HEK293 (cell line): Measurements from ENCODE around the gene FMNL1.

ENCODE experiments used
- CTCF ChIA-PET: fragments of 350-600 bp; formaldehyde crosslinking; extraction: SDS; loops from one replicate; lab custom pipeline; 2021; ENCODE audit warnings: antibody characterized with exemption; lab: Yijun Ruan, JAX
- POLR2A ChIA-PET: fragments of 300-600 bp; formaldehyde crosslinking; extraction: SDS; loops from one replicate; lab custom pipeline; 2020; ENCODE audit warnings: antibody characterized with exemption, inconsistent platforms; lab: Yijun Ruan, JAX
- H3K27ac ChIP-seq: fragments of 200-500 bp; sonication (Bioruptor generic); 2 replicates; pipeline ENCODE4 v1.5.1; 2014; ENCODE audit warnings: low read depth, low read length, control low read depth, inconsistent platforms; ENCODE audit errors: extremely low read depth
- H3K36me3 ChIP-seq, 2 experiments: fragments of 200-500 bp in 1 of 2; sonication (Bioruptor generic) in 1 of 2; 1 replicate in 1 of 2; 2 replicates in 1 of 2; pipeline ENCODE4 v1.5.1; 2014 to 2017; ENCODE audit warnings: inconsistent platforms in 2 of 2, low read length in 2 of 2; ENCODE audit not compliant: control insufficient read depth in 2 of 2, insufficient read depth in 1 of 2
- H3K4me1 ChIP-seq: fragments of 200-500 bp; sonication (Bioruptor generic); 2 replicates; pipeline ENCODE4 v1.5.1; 2014; ENCODE audit warnings: mild to moderate bottlenecking, low read length, inconsistent platforms; ENCODE audit not compliant: control insufficient read depth, insufficient read depth
- H3K4me3 ChIP-seq: 2 replicates; pipeline ENCODE4 v1.5.1; 2011; ENCODE audit warnings: low read depth, mild to moderate bottlenecking, control low read depth, low read length, moderate library complexity
- H3K9me3 ChIP-seq: fragments of 200-500 bp; sonication (Bioruptor generic); 2 replicates; pipeline ENCODE4 v1.5.1; 2014; ENCODE audit warnings: low read depth, low read length, inconsistent platforms; ENCODE audit not compliant: control insufficient read depth, insufficient read depth
- GLIS1 ChIP-seq: fragments of 450-650 bp; formaldehyde crosslinking; IDR thresholded peaks from 2 replicates; pipeline ENCODE4 v1.5.1; 2016; ENCODE audit warnings: missing biosample characterization, missing genetic modification characterization
- GLIS2 ChIP-seq: fragments of 450-650 bp; formaldehyde crosslinking; IDR thresholded peaks from 2 replicates; pipeline ENCODE4 v1.5.1; 2016; ENCODE audit warnings: missing biosample characterization, missing genetic modification characterization
- KLF10 ChIP-seq: fragments of 450-650 bp; IDR thresholded peaks from 2 replicates; pipeline ENCODE4 v1.5.1; 2018; ENCODE audit warnings: missing biosample characterization, mild to moderate bottlenecking, missing genetic modification characterization
- OSR2 ChIP-seq: fragments of 450-650 bp; formaldehyde crosslinking; IDR thresholded peaks from 2 replicates; pipeline ENCODE4 v1.5.1; 2016; ENCODE audit warnings: missing biosample characterization, missing genetic modification characterization
- SP3 ChIP-seq: fragments of 450-650 bp; formaldehyde crosslinking; IDR thresholded peaks from 2 replicates; pipeline ENCODE4 v1.5.1; 2016; ENCODE audit warnings: missing biosample characterization, missing genetic modification characterization
- ZNF138 ChIP-seq: fragments of 450-650 bp; formaldehyde crosslinking; IDR thresholded peaks from 2 replicates; pipeline ENCODE4 v1.5.1; 2016; ENCODE audit warnings: missing biosample characterization, missing genetic modification characterization, borderline replicate concordance
- ZNF155 ChIP-seq: fragments of 450-650 bp; formaldehyde crosslinking; IDR thresholded peaks from 2 replicates; pipeline ENCODE4 v1.5.1; 2016; ENCODE audit warnings: missing biosample characterization, missing genetic modification characterization
- ZNF16 ChIP-seq: fragments of 450-650 bp; formaldehyde crosslinking; IDR thresholded peaks from 2 replicates; pipeline ENCODE4 v1.5.1; 2016; ENCODE audit warnings: low read depth, missing biosample characterization, missing genetic modification characterization
- ZNF221 ChIP-seq: fragments of 450-650 bp; formaldehyde crosslinking; IDR thresholded peaks from 2 replicates; pipeline ENCODE4 v1.5.1; 2017; ENCODE audit warnings: missing biosample characterization, missing genetic modification characterization, borderline replicate concordance
- ZNF302 ChIP-seq: fragments of 450-650 bp; formaldehyde crosslinking; IDR thresholded peaks from 2 replicates; pipeline ENCODE4 v1.5.1; 2016; ENCODE audit warnings: missing biosample characterization, missing genetic modification characterization, low read depth
- ZNF311 ChIP-seq: fragments of 450-650 bp; formaldehyde crosslinking; IDR thresholded peaks from 2 replicates; pipeline ENCODE4 v1.5.1; 2017; ENCODE audit warnings: missing biosample characterization, missing genetic modification characterization, borderline replicate concordance
- ZNF341 ChIP-seq: fragments of 450-650 bp; formaldehyde crosslinking; IDR thresholded peaks from 2 replicates; pipeline ENCODE4; 2016; ENCODE audit warnings: low read depth, missing biosample characterization, missing genetic modification characterization
- ZNF404 ChIP-seq: fragments of 450-650 bp; formaldehyde crosslinking; IDR thresholded peaks from 2 replicates; pipeline ENCODE4 v1.5.1; 2017; ENCODE audit warnings: missing biosample characterization, missing genetic modification characterization
- ZNF473 ChIP-seq: fragments of 450-650 bp; formaldehyde crosslinking; IDR thresholded peaks from 2 replicates; pipeline ENCODE4 v1.5.1; 2017; ENCODE audit warnings: missing biosample characterization, missing genetic modification characterization
- ZNF48 ChIP-seq: fragments of 450-650 bp; formaldehyde crosslinking; IDR thresholded peaks from 2 replicates; pipeline ENCODE4 v1.5.1; 2016; ENCODE audit warnings: missing biosample characterization, missing genetic modification characterization
- ZNF530 ChIP-seq: fragments of 450-650 bp; formaldehyde crosslinking; IDR thresholded peaks from 2 replicates; pipeline ENCODE4 v1.5.1; 2016; ENCODE audit warnings: low read depth, missing biosample characterization, missing genetic modification characterization
- ZNF561 ChIP-seq: fragments of 450-650 bp; IDR thresholded peaks from 2 replicates; pipeline ENCODE4 v1.5.1; 2018; ENCODE audit warnings: missing biosample characterization, missing genetic modification characterization, borderline replicate concordance
- ZNF626 ChIP-seq: fragments of 450-650 bp; sonication (Bioruptor Pico); formaldehyde crosslinking; IDR thresholded peaks from 2 replicates; pipeline ENCODE4 v1.5.1; 2018; ENCODE audit warnings: missing biosample characterization, missing genetic modification characterization, inconsistent platforms
- ZNF629 ChIP-seq: fragments of 450-650 bp; formaldehyde crosslinking; IDR thresholded peaks from 2 replicates; pipeline ENCODE4 v1.5.1; 2017; ENCODE audit warnings: missing biosample characterization, missing genetic modification characterization
- ZNF658 ChIP-seq: fragments of 450-650 bp; formaldehyde crosslinking; IDR thresholded peaks from 2 replicates; pipeline ENCODE4; 2016; ENCODE audit warnings: missing biosample characterization, missing genetic modification characterization
- ZNF701 ChIP-seq: fragments of 450-650 bp; formaldehyde crosslinking; IDR thresholded peaks from 2 replicates; pipeline ENCODE4 v1.5.1; 2016; ENCODE audit warnings: missing biosample characterization, missing genetic modification characterization
- ZNF776 ChIP-seq: fragments of 450-650 bp; formaldehyde crosslinking; IDR thresholded peaks from 2 replicates; pipeline ENCODE4 v1.5.0; 2017; ENCODE audit warnings: missing biosample characterization, missing genetic modification characterization, borderline replicate concordance
- ZNF843 ChIP-seq: fragments of 450-650 bp; formaldehyde crosslinking; IDR thresholded peaks from 2 replicates; pipeline ENCODE4 v1.5.1; 2016; ENCODE audit warnings: missing biosample characterization, missing genetic modification characterization
- TF ChIP-seq, protein P1 (sequence below): fragments of 450-650 bp; formaldehyde crosslinking; optimal IDR thresholded peaks from 2 replicates; pipeline ENCODE3; 2016; ENCODE audit warnings: missing biosample characterization, mild to moderate bottlenecking, missing genetic modification characterization
- TF ChIP-seq, protein P2 (sequence below): fragments of 450-650 bp; formaldehyde crosslinking; IDR thresholded peaks from 2 replicates; pipeline ENCODE4 v1.5.1; 2017; ENCODE audit warnings: missing biosample characterization, missing genetic modification characterization

The FMNL1 gene

GRCh38 chr17:45271603-45272002, 49.9 kb downstream of the FMNL1 start:
- peaks cover 25 to 67% of the 10 kb centered on the region in 2 experiments; a peak in 2 of 3 replicates for H3K36me3 ChIP-seq
- TF ChIP-seq, protein P1, sequence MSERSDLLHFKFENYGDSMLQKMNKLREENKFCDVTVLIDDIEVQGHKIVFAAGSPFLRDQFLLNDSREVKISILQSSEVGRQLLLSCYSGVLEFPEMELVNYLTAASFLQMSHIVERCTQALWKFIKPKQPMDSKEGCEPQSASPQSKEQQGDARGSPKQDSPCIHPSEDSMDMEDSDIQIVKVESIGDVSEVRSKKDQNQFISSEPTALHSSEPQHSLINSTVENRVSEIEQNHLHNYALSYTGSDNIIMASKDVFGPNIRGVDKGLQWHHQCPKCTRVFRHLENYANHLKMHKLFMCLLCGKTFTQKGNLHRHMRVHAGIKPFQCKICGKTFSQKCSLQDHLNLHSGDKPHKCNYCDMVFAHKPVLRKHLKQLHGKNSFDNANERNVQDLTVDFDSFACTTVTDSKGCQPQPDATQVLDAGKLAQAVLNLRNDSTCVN, result no peak
- TF ChIP-seq ZNF473 (tag by site-specific recombination) (no peak), ZNF155 (no peak), ZNF776 (tag by site-specific recombination) (no peak), ZNF138 (no peak), SP3 (tag by site-specific recombination) (no peak), ZNF629 (tag by site-specific recombination) (no peak), OSR2 (tag by site-specific recombination) (no peak)
- H3K4me1 ChIP-seq, result no peaks in the 10 kb centered on the region
- CTCF ChIA-PET, result interaction anchor here (0.6 to 12.0 kb wide), 22 partner anchors 11 to 560 kb away, joined by 3 to 357 read pairs (median 4); partner anchors contain the start of genes ACBD4, HEXIM1 and MAP3K14
- H3K9me3 ChIP-seq, result no peaks in the 10 kb centered on the region
- POLR2A ChIA-PET, result interaction anchor here (0.6 kb wide), 1 partner anchor 56 kb away, joined by 3 read pairs; no protein-coding TSS in a partner anchor
- no peak overlapping the region for H3K27ac ChIP-seq
- H3K4me3 ChIP-seq, result no peak overlapping the region

- ChIA-PET POLR2A (no interaction called here), CTCF (interaction anchor here (0.9 to 12.0 kb wide), 5 partner anchors 10 to 117 kb away, joined by 3 to 357 read pairs (median 5); no protein-coding TSS in a partner anchor)
- H3K36me3 ChIP-seq, result peaks cover 19 to 48% of the 10 kb centered on the region in 2 experiments; a peak in 2 of 3 replicates
- no peak overlapping the region for H3K4me3 ChIP-seq
- no peak overlapping the region for H3K27ac ChIP-seq
- H3K4me1 ChIP-seq, result peaks cover 5% of the 10 kb centered on the region
- TF ChIP-seq ZNF843 (tag by site-specific recombination) (no peak), ZNF561 (tag by site-specific recombination) (no peak), KLF10 (tag by site-specific recombination) (no peak), ZNF221 (no peak), ZNF530 (tag by site-specific recombination) (no peak), ZNF16 (no peak), ZNF341 (tag by site-specific recombination) (no peak), ZNF48 (tag by site-specific recombination) (no peak), ZNF658 (tag by site-specific recombination) (no peak), ZNF302 (tag by site-specific recombination) (no peak), ZNF626 (no peak)
- TF ChIP-seq, protein P1, result no peak
- TF ChIP-seq, protein P2, sequence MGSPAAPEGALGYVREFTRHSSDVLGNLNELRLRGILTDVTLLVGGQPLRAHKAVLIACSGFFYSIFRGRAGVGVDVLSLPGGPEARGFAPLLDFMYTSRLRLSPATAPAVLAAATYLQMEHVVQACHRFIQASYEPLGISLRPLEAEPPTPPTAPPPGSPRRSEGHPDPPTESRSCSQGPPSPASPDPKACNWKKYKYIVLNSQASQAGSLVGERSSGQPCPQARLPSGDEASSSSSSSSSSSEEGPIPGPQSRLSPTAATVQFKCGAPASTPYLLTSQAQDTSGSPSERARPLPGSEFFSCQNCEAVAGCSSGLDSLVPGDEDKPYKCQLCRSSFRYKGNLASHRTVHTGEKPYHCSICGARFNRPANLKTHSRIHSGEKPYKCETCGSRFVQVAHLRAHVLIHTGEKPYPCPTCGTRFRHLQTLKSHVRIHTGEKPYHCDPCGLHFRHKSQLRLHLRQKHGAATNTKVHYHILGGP (tag by site-specific recombination), result no peak
- H3K9me3 ChIP-seq, result no peaks in the 10 kb centered on the region
Observed at GRCh38 chr17:45273551-45273957, 51.9 kb downstream of the FMNL1 start.

DNA sequence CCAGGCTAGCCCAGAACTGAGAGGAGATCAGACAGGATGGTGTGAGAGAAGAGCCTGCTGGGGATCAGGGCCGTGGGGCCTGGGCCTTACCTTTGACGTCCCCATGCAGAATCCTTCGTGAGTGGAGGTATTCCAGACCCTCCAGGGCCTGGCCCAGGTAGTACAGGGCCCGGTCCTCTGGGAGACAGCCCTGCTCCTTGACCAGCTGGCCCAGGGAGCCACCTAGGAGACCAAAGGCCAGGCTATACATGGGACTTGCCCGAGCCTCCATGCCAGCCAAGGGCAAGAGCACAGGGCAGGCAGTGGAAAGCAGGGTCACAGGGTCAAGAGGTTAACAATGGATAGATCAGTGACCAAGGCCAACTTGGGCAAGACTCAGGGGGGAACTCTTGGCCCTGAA, 52.3 kb downstream of the FMNL1 start:
- Histone ChIP-seq H3K4me1 (peaks cover 5% of the 10 kb centered on the region), H3K27ac (no peak overlapping the region), H3K9me3 (no peaks in the 10 kb centered on the region), H3K36me3 (peaks cover 18 to 43% of the 10 kb centered on the region in 2 experiments; a peak in 2 of 3 replicates), H3K4me3 (no peak overlapping the region)
- CTCF ChIA-PET, result interaction anchor here (0.7 to 12.0 kb wide), 6 partner anchors 10 to 116 kb away, joined by 3 to 357 read pairs (median 5); no protein-coding TSS in a partner anchor
- POLR2A ChIA-PET, result no interaction called here
- TF ChIP-seq ZNF404 (no peak), ZNF701 (tag by site-specific recombination) (no peak), GLIS1 (tag by site-specific recombination) (no peak), ZNF629 (tag by site-specific recombination) (no peak), ZNF311 (tag by site-specific recombination) (no peak), GLIS2 (tag by site-specific recombination) (no peak)
